ENCODE measurements around the gene TBK1. TPM values are rescaled to one million over a fixed set of nuclear protein-coding genes. Genes with fewer than 3 reads are reported as not detected.
A peak's percentile ranks its signal among the peaks of the same experiment; 100 is the strongest.

The TBK1 gene
- polyA plus RNA-seq = 10 to 100 TPM; 12.3 to 27.1 (median 22.9) TPM
- long read RNA-seq, donor 1, partial matches to known transcripts = 0 of 2 reads
- long read RNA-seq, donor 1, other reads (novel, unspliced or antisense) = 0 of 2 reads
- long read RNA-seq, donor 2, partial matches to known transcripts = 0 of 1 reads
- long read RNA-seq, donor 2, other reads (novel, unspliced or antisense) = 0 of 1 reads
- long read RNA-seq, donor 3 = 0 reads
- long read RNA-seq, donor 4 = 0 reads
- long read RNA-seq, donor 5 = 0 reads
- long read RNA-seq, donor 6, partial matches to known transcripts = 0 of 3 reads
- long read RNA-seq, donor 6, other reads (novel, unspliced or antisense) = 0 of 3 reads
- long read RNA-seq, donor 7 = 0 reads
- long read RNA-seq, donor 8, partial matches to known transcripts = 0 of 1 reads
- long read RNA-seq, donor 8, other reads (novel, unspliced or antisense) = 0 of 1 reads
- long read RNA-seq, donor 9 = 0 reads
- long read RNA-seq, donor 10, partial matches to known transcripts = 6 of 7 reads
- long read RNA-seq, donor 10, other reads (novel, unspliced or antisense) = 0 of 7 reads

GRCh38 chr12:64451687-64452558, at the start of gene TBK1:
Gene TBK1 (plus strand): TSS chr12:64452120. CDS start chr12:64455871, 3,751 bp downstream.
- FAIRE-seq (no peak), DNase-seq (peak; percentile 81 to 94)
- peaks cover 0 to 13% (median 3%) of the 10 kb centered on the region in 3 donors for H3K4me1 ChIP-seq (ENCODE audit: control insufficient read depth in 3 of 3, insufficient read depth in 2 of 3, low read depth in 1 of 3, low read length in 2 of 3)
- H3K9me3 ChIP-seq (ENCODE audit: control insufficient read depth in 2 of 2, insufficient read depth in 1 of 2, low read depth in 1 of 2, low read length in 1 of 2) = no peaks in the 10 kb centered on the region
- H3K27me3 ChIP-seq (ENCODE audit: control insufficient read depth in 3 of 3, insufficient read depth in 3 of 3, low read length in 3 of 3) = no peaks in the 10 kb centered on the region
- H3K4me3 ChIP-seq (ENCODE audit: low read depth in 1 of 3, low read length in 3 of 3) = peak within 1 kb of the TSS; percentile 76 to 99 (median 91)
- peak within 1 kb of the TSS; percentile 87 to 99 (median 98) for H3K27ac ChIP-seq (ENCODE audit: low read depth in 1 of 3, low read length in 2 of 3)
- H3K36me3 ChIP-seq (ENCODE audit: control insufficient read depth in 3 of 3, insufficient read depth in 2 of 3, low read depth in 1 of 3, low read length in 3 of 3) = peaks cover 0 to 9% (median 0%) of the 10 kb centered on the region in 3 donors
- WGBS, 3 donors = 0% methylated on average over 76 to 94 of the region's 94 CpGs

- 84 to 93% (median 92%) methylated on average over 5 of the region's 5 CpGs for WGBS, 3 donors
- DNase-seq (no peak), FAIRE-seq (no peak)
- Histone ChIP-seq H3K27ac (ENCODE audit: low read depth in 1 of 3, low read length in 2 of 3) (no peak overlapping the region), H3K4me3 (ENCODE audit: low read depth in 1 of 3, low read length in 3 of 3) (no peak overlapping the region), H3K9me3 (ENCODE audit: control insufficient read depth in 2 of 2, insufficient read depth in 1 of 2, low read depth in 1 of 2, low read length in 1 of 2) (no peaks in the 10 kb centered on the region), H3K4me1 (ENCODE audit: control insufficient read depth in 3 of 3, insufficient read depth in 2 of 3, low read depth in 1 of 3, low read length in 2 of 3) (peaks cover 0 to 3% (median 0%) of the 10 kb centered on the region in 3 donors), H3K36me3 (ENCODE audit: control insufficient read depth in 3 of 3, insufficient read depth in 2 of 3, low read depth in 1 of 3, low read length in 3 of 3) (no peaks in the 10 kb centered on the region), H3K27me3 (ENCODE audit: control insufficient read depth in 3 of 3, insufficient read depth in 3 of 3, low read length in 3 of 3) (peaks cover 0 to 2% (median 0%) of the 10 kb centered on the region in 3 donors)
Measured at GRCh38 chr12:64402181-64402580, 49.7 kb upstream of the TBK1 start.

GRCh38 chr12:64403707-64404469, 48.0 kb upstream of the TBK1 start, which contains the start of gene XPOT:
Gene XPOT (plus strand): TSS chr12:64404392. CDS start chr12:64410036, 5,644 bp downstream.
- peak; percentile 96 to 98 for DNase-seq
- H3K27me3 ChIP-seq (ENCODE audit: control insufficient read depth in 3 of 3, insufficient read depth in 3 of 3, low read length in 3 of 3) = no peaks in the 10 kb centered on the region
- no peak for FAIRE-seq
- H3K9me3 ChIP-seq (ENCODE audit: control insufficient read depth in 2 of 2, insufficient read depth in 1 of 2, low read depth in 1 of 2, low read length in 1 of 2) = no peaks in the 10 kb centered on the region
- H3K36me3 ChIP-seq (ENCODE audit: control insufficient read depth in 3 of 3, insufficient read depth in 2 of 3, low read depth in 1 of 3, low read length in 3 of 3) = no peaks in the 10 kb centered on the region
- 10 to 14% (median 12%) methylated on average over 47 to 60 of the region's 60 CpGs for WGBS, 3 donors
- peak within 1 kb of the TSS; percentile 95 to 99 (median 98) for H3K4me3 ChIP-seq (ENCODE audit: low read depth in 1 of 3, low read length in 3 of 3)
- H3K4me1 ChIP-seq (ENCODE audit: control insufficient read depth in 3 of 3, insufficient read depth in 2 of 3, low read depth in 1 of 3, low read length in 2 of 3) = peaks cover 0 to 3% (median 0%) of the 10 kb centered on the region in 3 donors
- peak within 1 kb of the TSS; percentile 96 to 99 (median 99) for H3K27ac ChIP-seq (ENCODE audit: low read depth in 1 of 3, low read length in 2 of 3)

- DNase-seq (peak; percentile 42 to 76), FAIRE-seq (no peak)
- peak overlapping the region; percentile 95 to 99 (median 98) for H3K4me3 ChIP-seq (ENCODE audit: low read depth in 1 of 3, low read length in 3 of 3)
- peak overlapping the region; percentile 96 to 99 (median 99) for H3K27ac ChIP-seq (ENCODE audit: low read depth in 1 of 3, low read length in 2 of 3)
- H3K36me3 ChIP-seq (ENCODE audit: control insufficient read depth in 3 of 3, insufficient read depth in 2 of 3, low read depth in 1 of 3, low read length in 3 of 3) = no peaks in the 10 kb centered on the region
- H3K27me3 ChIP-seq (ENCODE audit: control insufficient read depth in 3 of 3, insufficient read depth in 3 of 3, low read length in 3 of 3) = no peaks in the 10 kb centered on the region
- peaks cover 0 to 3% (median 0%) of the 10 kb centered on the region in 3 donors for H3K4me1 ChIP-seq (ENCODE audit: control insufficient read depth in 3 of 3, insufficient read depth in 2 of 3, low read depth in 1 of 3, low read length in 2 of 3)
- 1% methylated on average over 63 to 78 of the region's 78 CpGs for WGBS, 3 donors
- H3K9me3 ChIP-seq (ENCODE audit: control insufficient read depth in 2 of 2, insufficient read depth in 1 of 2, low read depth in 1 of 2, low read length in 1 of 2) = no peaks in the 10 kb centered on the region
Measured at GRCh38 chr12:64404470-64405256, 47.3 kb upstream of the TBK1 start.

DNA sequence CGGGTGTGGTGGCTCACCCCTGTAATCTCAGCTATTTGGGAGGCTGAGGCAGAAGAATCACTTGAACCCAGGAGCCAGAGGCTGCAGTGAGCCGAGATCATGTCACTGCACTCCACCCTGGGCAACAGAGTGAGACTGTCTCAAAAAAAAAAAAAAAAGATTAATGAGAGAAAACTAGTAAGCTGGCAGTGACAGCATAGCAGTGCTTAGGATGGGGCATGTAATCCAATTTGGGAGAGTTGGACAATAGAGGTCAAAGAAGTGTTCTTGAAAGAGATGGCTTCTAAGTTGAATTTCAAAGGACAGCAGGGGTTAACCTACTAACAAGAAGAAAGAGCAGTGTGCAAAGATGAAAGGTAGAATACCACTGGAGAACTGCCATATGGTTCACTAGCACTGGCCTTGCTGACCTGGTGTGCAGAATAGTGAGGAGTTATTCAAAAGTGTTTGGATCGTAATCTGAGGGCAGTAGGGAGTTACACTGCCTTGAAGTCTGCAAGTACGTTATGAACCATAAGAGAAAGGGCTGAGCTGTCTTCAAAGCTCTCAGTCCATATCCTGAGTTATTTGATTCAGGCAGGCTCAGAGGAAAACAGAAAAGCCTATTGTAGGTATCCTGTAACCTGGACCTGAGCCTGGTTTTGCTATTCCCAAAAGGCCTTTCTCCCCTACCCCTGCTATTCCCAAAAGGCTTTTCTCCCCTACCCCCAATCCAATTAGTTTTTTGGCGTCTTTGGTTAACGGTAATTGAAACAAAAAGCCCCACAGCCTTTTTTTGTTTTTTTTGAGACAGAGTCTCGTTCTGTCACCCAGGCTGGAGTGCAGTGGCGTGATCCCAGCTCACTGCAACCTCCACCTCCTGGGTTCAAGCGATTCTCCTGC, 44.3 kb upstream of the TBK1 start:
- Histone ChIP-seq H3K36me3 (ENCODE audit: control insufficient read depth in 3 of 3, insufficient read depth in 2 of 3, low read depth in 1 of 3, low read length in 3 of 3) (peaks cover 3 to 9% (median 7%) of the 10 kb centered on the region in 3 donors), H3K4me3 (ENCODE audit: low read depth in 1 of 3, low read length in 3 of 3) (no peak overlapping the region), H3K27ac (ENCODE audit: low read depth in 1 of 3, low read length in 2 of 3) (no peak overlapping the region), H3K4me1 (ENCODE audit: control insufficient read depth in 3 of 3, insufficient read depth in 2 of 3, low read depth in 1 of 3, low read length in 2 of 3) (peaks cover 0 to 3% (median 0%) of the 10 kb centered on the region in 3 donors), H3K9me3 (ENCODE audit: control insufficient read depth in 2 of 2, insufficient read depth in 1 of 2, low read depth in 1 of 2, low read length in 1 of 2) (no peaks in the 10 kb centered on the region), H3K27me3 (ENCODE audit: control insufficient read depth in 3 of 3, insufficient read depth in 3 of 3, low read length in 3 of 3) (no peaks in the 10 kb centered on the region)
- FAIRE-seq (no peak), DNase-seq (no peak)
- 84 to 88% (median 86%) methylated on average over 9 of the region's 9 CpGs for WGBS, 3 donors

GRCh38 chr12:64411427-64411826, 40.5 kb upstream of the TBK1 start:
- FAIRE-seq (no peak), DNase-seq (no peak)
- Histone ChIP-seq H3K4me3 (ENCODE audit: low read depth in 1 of 3, low read length in 3 of 3) (no peak overlapping the region), H3K27ac (ENCODE audit: low read depth in 1 of 3, low read length in 2 of 3) (no peak overlapping the region), H3K4me1 (ENCODE audit: control insufficient read depth in 3 of 3, insufficient read depth in 2 of 3, low read depth in 1 of 3, low read length in 2 of 3) (no peaks in the 10 kb centered on the region), H3K9me3 (ENCODE audit: control insufficient read depth in 2 of 2, insufficient read depth in 1 of 2, low read depth in 1 of 2, low read length in 1 of 2) (no peaks in the 10 kb centered on the region), H3K27me3 (ENCODE audit: control insufficient read depth in 3 of 3, insufficient read depth in 3 of 3, low read length in 3 of 3) (no peaks in the 10 kb centered on the region), H3K36me3 (ENCODE audit: control insufficient read depth in 3 of 3, insufficient read depth in 2 of 3, low read depth in 1 of 3, low read length in 3 of 3) (peaks cover 3 to 18% (median 13%) of the 10 kb centered on the region in 3 donors)
- WGBS, 3 donors = 94 to 100% (median 94%) methylated on average over 2 of the region's 2 CpGs

GRCh38 chr12:64412459-64412858, 39.5 kb upstream of the TBK1 start:
- H3K27ac ChIP-seq (ENCODE audit: low read depth in 1 of 3, low read length in 2 of 3) = no peak overlapping the region
- DNase-seq (no peak), FAIRE-seq (no peak)
- peaks cover 3 to 24% (median 15%) of the 10 kb centered on the region in 3 donors for H3K36me3 ChIP-seq (ENCODE audit: control insufficient read depth in 3 of 3, insufficient read depth in 2 of 3, low read depth in 1 of 3, low read length in 3 of 3)
- H3K4me3 ChIP-seq (ENCODE audit: low read depth in 1 of 3, low read length in 3 of 3) = no peak overlapping the region
- no peaks in the 10 kb centered on the region for H3K4me1 ChIP-seq (ENCODE audit: control insufficient read depth in 3 of 3, insufficient read depth in 2 of 3, low read depth in 1 of 3, low read length in 2 of 3)
- no peaks in the 10 kb centered on the region for H3K9me3 ChIP-seq (ENCODE audit: control insufficient read depth in 2 of 2, insufficient read depth in 1 of 2, low read depth in 1 of 2, low read length in 1 of 2)
- WGBS, 3 donors = 92 to 99% (median 98%) methylated on average over 2 of the region's 2 CpGs
- no peaks in the 10 kb centered on the region for H3K27me3 ChIP-seq (ENCODE audit: control insufficient read depth in 3 of 3, insufficient read depth in 3 of 3, low read length in 3 of 3)

Measured in small intestine (tissue), 16 donors.